Caki2 (cell line): Measurements from ENCODE around the gene EIF3F. TPM values are rescaled to one million over a fixed set of nuclear protein-coding genes. Genes with fewer than 3 reads are reported as not detected.

Experiments used
- total RNA-seq: library from RNA; depleted of rRNA; stranded (reverse); fragments of >200 nt; shearing (Covaris generic); gene quantifications from 2 replicates; pipeline ENCODE4 v1.2.3, GENCODE V29; 2014; ENCODE audit warnings: low replicate concordance; rRNA removed

The EIF3F gene
- total RNA-seq, 1 experiment from 2014 or later: 393 TPM

Other genes starting within 250 kb of the EIF3F start
- gene OR5P2, start 190.4 kb upstream of the EIF3F start, total RNA-seq: not detected in 2 replicates
- not detected in 2 replicates for gene OR5P3, start 156.5 kb upstream of the EIF3F start, total RNA-seq
- gene OR10A6, start 56.1 kb upstream of the EIF3F start, total RNA-seq: not detected in 2 replicates
- not detected in 2 replicates for gene OR10A3, start 45.6 kb upstream of the EIF3F start, total RNA-seq
- gene NLRP10, start 21.9 kb upstream of the EIF3F start, total RNA-seq: not detected in 2 replicates
- gene TUB, start 93.9 kb downstream of the EIF3F start, total RNA-seq: not detected in 2 replicates
- gene RIC3, start 181.7 kb downstream of the EIF3F start, total RNA-seq: not detected in 2 replicates